Right lobe of liver (tissue), 4 donors: ENCODE data around the gene TYR.
"Not testable (repeated sequence)": the region's sequence is repeated elsewhere in the genome, so short reads cannot be mapped to it uniquely, and the experiment has no call there.

ENCODE experiments used
- POLR2A ChIP-seq: fragments of 450-650 bp; IDR thresholded peaks from one replicate; pipeline ENCODE4 v1.6.1; 2017; ENCODE audit warnings: antibody characterized with exemption, mild to moderate bottlenecking
- TF ChIP-seq, protein P1 (sequence below), 4 donors: fragments of 200-600 bp in 3 of 4; fragments of 450-650 bp in 1 of 4; IDR thresholded peaks; one replicate each; pipeline versions ENCODE4 v1.5.1 to v1.8.0; 2016 to 2022; ENCODE audit warnings: antibody characterized with exemption in 4 of 4, mild to moderate bottlenecking in 2 of 4
- donor health status: DM: no; HTN: no; CAD: no.
- donor health status: DM: no; HTN: no; CAD: no.
- donor health status: DM: no; HTN: yes; CAD: no.

DNA sequence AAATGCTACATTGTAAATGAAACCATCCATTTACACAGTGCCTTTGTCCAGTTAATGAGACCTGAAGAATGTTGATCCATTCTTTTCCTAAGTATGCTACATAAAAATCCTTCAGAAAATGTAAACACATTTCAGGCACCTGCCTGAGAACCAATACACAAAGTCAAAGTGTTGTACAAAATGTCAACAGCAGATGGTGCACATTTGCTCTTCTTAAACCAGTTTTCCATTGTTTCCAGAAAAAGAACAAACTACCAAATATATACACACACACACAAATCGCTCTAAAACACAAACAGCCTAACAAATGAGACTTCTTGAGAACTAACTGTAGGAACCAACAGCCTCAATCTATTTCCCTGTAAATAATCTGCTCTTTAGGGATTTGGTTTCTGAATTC lies 156.0 kb downstream of the TYR start:
- TF ChIP-seq, protein P1, sequence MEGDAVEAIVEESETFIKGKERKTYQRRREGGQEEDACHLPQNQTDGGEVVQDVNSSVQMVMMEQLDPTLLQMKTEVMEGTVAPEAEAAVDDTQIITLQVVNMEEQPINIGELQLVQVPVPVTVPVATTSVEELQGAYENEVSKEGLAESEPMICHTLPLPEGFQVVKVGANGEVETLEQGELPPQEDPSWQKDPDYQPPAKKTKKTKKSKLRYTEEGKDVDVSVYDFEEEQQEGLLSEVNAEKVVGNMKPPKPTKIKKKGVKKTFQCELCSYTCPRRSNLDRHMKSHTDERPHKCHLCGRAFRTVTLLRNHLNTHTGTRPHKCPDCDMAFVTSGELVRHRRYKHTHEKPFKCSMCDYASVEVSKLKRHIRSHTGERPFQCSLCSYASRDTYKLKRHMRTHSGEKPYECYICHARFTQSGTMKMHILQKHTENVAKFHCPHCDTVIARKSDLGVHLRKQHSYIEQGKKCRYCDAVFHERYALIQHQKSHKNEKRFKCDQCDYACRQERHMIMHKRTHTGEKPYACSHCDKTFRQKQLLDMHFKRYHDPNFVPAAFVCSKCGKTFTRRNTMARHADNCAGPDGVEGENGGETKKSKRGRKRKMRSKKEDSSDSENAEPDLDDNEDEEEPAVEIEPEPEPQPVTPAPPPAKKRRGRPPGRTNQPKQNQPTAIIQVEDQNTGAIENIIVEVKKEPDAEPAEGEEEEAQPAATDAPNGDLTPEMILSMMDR (IDR thresholded peaks at IDR 0.05) = peak; percentile 51 to 64 (median 58)
- TF ChIP-seq POLR2A = not testable (repeated sequence)
